Measurements from ENCODE around the gene TOMM22.

Gene TOMM22

DNA sequence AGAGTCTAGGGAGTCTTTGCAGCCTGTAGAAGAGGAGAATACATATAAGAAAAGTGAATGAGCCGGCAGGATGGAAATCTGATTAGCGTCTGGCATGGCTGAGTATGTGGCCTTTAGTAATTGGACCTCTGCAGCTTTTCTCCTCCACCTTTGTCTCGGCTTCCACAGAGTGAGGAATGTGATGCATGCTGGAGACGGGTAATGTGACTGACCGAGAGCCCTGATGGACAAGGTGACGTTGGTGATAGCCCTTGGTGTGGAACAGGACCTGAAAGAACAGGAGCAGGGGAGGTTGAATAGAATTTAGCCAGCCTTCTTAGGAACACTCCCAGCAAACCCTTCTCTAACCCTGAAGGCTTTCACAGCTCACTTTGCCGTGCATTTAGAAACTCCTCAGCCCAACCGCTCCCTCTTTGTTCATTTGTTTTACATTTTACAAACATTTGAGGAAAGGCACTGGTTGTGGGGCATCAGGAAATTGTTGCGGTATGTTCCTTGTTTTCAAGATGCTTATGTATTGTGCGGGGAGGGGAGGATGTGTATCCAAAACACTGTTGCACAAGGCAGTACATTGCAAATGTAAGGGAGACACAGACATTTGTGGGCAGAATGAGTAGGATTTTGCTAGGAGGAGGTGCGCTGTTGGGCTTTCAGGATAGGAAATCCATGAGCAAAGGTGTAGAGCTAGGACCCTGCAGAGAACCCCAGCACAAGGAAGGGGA, 30.9 kb downstream of the TOMM22 start:
- peaks cover 2% of the 10 kb centered on the region for H3K4me1 ChIP-seq (ENCODE audit: insufficient read depth, low read length)
- H3K9me3 ChIP-seq (ENCODE audit: low read length) = no peaks in the 10 kb centered on the region
- H3K27me3 ChIP-seq (ENCODE audit: insufficient read depth, low read length) = no peaks in the 10 kb centered on the region
- no peak overlapping the region for H2AFZ ChIP-seq (ENCODE audit: low read depth, low read length)
- H3K4me3 ChIP-seq (ENCODE audit: low read length) = no peak overlapping the region
- H3K36me3 ChIP-seq (ENCODE audit: insufficient read depth, low read length) = peaks cover 47% of the 10 kb centered on the region

DNA sequence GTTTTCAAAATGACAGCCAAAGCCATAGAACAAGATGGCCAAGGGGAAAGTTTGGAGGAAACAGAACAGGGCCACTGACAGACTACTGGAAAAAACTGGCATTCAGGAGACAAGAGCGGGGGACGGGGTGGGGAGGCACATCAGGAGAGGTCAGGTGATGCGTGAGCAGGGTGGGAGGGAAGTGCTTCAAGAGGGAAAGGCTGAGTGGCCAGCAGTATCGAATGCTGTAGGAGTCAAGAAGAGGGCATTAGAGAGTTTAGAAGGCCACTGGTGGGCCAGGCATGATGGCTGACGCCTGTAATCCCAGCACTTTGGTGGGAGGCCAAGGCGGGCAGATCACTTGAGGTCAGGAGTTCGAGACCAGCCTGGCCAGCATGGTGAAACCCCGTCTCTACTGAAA, 32.2 kb downstream of the TOMM22 start:
- Histone ChIP-seq H3K4me3 (ENCODE audit: low read length) (no peak overlapping the region), H3K36me3 (ENCODE audit: insufficient read depth, low read length) (peaks cover 55% of the 10 kb centered on the region), H3K4me1 (ENCODE audit: insufficient read depth, low read length) (no peaks in the 10 kb centered on the region), H3K9me3 (ENCODE audit: low read length) (no peaks in the 10 kb centered on the region), H2AFZ (ENCODE audit: low read depth, low read length) (no peak overlapping the region), H3K27me3 (ENCODE audit: insufficient read depth, low read length) (no peaks in the 10 kb centered on the region)

DNA sequence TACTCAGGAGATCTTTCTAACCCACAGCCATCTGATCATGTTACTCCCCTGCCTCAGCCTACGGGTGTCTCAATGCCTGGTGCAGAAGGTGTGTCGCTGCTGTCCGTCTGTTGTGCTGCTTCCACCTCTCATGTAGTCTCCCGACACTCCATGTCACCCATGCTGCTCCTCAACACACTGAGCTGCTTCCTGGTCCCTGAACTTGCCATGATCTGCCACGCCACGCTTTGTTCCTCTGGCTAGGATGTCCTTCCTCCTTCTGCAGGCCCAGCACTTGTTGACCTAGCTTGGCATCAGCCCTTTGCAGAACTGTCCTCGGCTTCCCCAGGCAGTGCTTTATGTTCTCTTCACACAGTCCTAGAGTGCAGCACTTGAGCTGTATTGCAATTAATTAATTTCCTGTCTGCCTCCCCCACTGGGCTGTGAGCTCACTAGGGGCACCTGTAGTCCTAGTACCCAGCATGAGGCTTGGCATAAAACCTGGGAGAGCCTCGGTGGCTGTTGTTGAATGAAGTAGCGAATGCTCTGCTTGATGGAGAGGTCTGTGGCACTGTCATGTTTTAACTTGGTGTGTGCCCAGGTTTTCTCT, 33.5 kb downstream of the TOMM22 start:
- no peak overlapping the region for H2AFZ ChIP-seq (ENCODE audit: low read depth, low read length)
- H3K9me3 ChIP-seq (ENCODE audit: low read length) = no peaks in the 10 kb centered on the region
- H3K4me1 ChIP-seq (ENCODE audit: insufficient read depth, low read length) = no peaks in the 10 kb centered on the region
- H3K4me3 ChIP-seq (ENCODE audit: low read length) = no peak overlapping the region
- no peaks in the 10 kb centered on the region for H3K27me3 ChIP-seq (ENCODE audit: insufficient read depth, low read length)
- peaks cover 46% of the 10 kb centered on the region for H3K36me3 ChIP-seq (ENCODE audit: insufficient read depth, low read length)

DNA sequence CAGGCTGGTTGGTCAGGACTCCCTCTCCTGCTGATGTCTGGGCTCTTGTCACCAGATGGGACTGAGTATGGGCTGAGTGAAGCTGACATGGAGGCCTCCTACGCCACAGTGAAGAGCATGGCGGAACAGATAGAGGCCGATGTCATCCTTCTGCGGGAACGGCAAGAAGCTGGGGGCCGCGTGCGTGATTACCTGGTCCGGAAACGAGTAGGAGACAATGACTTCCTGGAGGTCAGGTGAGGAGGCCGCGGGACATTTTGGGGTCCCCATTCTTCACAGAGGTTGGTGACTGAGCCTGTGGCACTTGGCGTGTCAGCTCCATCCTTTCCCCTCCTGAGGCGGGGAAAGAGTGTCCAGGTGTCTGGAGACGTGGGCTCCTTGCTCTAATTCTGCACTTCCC, 34.1 kb downstream of the TOMM22 start:
- H2AFZ ChIP-seq (ENCODE audit: low read depth, low read length) = no peak overlapping the region
- no peaks in the 10 kb centered on the region for H3K27me3 ChIP-seq (ENCODE audit: insufficient read depth, low read length)
- no peaks in the 10 kb centered on the region for H3K9me3 ChIP-seq (ENCODE audit: low read length)
- no peak overlapping the region for H3K4me3 ChIP-seq (ENCODE audit: low read length)
- peaks cover 46% of the 10 kb centered on the region for H3K36me3 ChIP-seq (ENCODE audit: insufficient read depth, low read length)
- no peaks in the 10 kb centered on the region for H3K4me1 ChIP-seq (ENCODE audit: insufficient read depth, low read length)

DNA sequence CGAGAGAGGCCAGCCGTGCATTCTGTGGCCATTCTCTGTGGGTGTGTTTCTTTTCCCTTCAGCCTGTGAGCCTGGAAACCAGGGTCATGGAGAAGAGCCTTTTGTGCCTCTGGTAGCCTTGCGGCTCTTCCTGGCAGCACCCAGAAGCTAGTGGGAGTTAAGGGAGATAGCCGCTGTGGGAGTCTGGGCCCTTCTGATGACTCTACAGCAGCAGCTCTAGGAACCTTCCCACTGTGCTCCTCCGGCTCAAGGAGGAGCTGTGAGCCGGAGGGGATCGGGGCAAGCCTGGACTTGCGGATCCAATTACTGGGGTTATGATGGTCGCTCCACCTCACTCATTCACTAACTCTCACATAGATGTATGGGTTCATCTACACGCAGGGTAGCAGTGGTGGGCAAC, 34.5 kb downstream of the TOMM22 start:
- Histone ChIP-seq H3K4me3 (ENCODE audit: low read length) (no peak overlapping the region), H3K27me3 (ENCODE audit: insufficient read depth, low read length) (no peaks in the 10 kb centered on the region), H3K36me3 (ENCODE audit: insufficient read depth, low read length) (peaks cover 44% of the 10 kb centered on the region), H3K4me1 (ENCODE audit: insufficient read depth, low read length) (no peaks in the 10 kb centered on the region), H2AFZ (ENCODE audit: low read depth, low read length) (no peak overlapping the region), H3K9me3 (ENCODE audit: low read length) (no peaks in the 10 kb centered on the region)

DNA sequence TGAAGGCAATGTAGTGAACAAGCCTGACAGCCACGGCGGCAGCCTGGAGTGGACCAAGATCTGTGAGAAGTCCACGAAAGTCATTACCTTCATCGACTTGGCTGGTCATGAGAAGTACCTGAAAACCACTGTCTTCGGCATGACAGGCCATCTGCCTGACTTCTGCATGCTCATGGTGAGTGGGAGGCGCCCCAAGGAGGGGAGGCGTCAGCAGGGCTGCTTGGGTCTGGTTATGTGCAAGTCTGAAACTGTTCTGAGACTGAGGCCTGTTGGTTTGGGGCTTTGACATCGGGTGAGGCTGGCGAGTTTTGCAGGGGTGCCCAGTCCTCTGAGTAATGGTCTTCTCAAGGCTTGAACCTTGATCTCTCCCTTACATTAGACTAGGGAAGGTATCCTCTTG, 35.1 kb downstream of the TOMM22 start:
- no peaks in the 10 kb centered on the region for H3K27me3 ChIP-seq (ENCODE audit: insufficient read depth, low read length)
- no peaks in the 10 kb centered on the region for H3K9me3 ChIP-seq (ENCODE audit: low read length)
- H3K4me3 ChIP-seq (ENCODE audit: low read length) = no peak overlapping the region
- no peaks in the 10 kb centered on the region for H3K4me1 ChIP-seq (ENCODE audit: insufficient read depth, low read length)
- peaks cover 48% of the 10 kb centered on the region for H3K36me3 ChIP-seq (ENCODE audit: insufficient read depth, low read length)
- H2AFZ ChIP-seq (ENCODE audit: low read depth, low read length) = no peak overlapping the region

DNA sequence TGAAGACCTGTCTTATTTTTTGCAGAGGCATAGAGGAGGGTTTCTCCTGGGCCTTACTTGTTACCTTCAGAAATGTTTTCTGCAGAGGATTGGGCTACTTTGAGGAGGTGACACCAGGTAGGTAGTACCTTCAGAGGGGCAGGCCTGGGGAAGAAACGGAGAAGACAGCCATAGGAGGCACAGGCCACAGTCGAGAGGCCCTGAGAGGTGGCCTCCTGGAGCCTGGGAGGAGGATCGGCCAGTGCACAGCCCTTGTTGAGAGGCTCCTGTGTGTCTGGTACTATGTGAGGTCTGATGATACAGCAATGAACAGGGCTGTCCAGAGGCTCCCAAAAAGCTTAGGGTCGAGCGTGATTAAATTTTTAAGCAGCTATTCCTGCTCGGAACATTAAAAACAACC, 35.5 kb downstream of the TOMM22 start:
- Histone ChIP-seq H3K27me3 (ENCODE audit: insufficient read depth, low read length) (no peaks in the 10 kb centered on the region), H3K4me3 (ENCODE audit: low read length) (no peak overlapping the region), H3K4me1 (ENCODE audit: insufficient read depth, low read length) (no peaks in the 10 kb centered on the region), H2AFZ (ENCODE audit: low read depth, low read length) (no peak overlapping the region), H3K9me3 (ENCODE audit: low read length) (no peaks in the 10 kb centered on the region), H3K36me3 (ENCODE audit: insufficient read depth, low read length) (peaks cover 51% of the 10 kb centered on the region)

DNA sequence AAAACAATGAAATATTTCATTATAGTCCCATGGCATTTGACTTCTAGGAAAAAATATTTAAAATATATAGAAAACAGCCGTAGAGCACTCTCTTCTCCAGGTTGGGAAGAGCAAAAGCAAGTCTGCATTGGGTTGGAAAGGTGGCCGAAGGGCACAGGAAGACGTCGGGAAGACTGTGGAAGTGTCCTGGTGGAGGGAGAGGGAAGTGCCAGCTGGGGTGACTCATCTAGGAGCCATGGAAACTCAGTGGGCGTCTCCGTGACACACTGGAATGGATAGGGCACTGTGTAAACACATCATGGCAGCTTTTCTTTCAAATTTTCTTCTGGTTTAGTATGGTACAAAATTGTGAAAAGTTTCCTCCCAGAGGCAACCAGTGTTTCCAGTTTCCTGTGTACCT, 36.7 kb downstream of the TOMM22 start:
- Histone ChIP-seq H3K4me3 (ENCODE audit: low read length) (no peak overlapping the region), H3K27me3 (ENCODE audit: insufficient read depth, low read length) (no peaks in the 10 kb centered on the region), H2AFZ (ENCODE audit: low read depth, low read length) (no peak overlapping the region), H3K36me3 (ENCODE audit: insufficient read depth, low read length) (peaks cover 63% of the 10 kb centered on the region), H3K9me3 (ENCODE audit: low read length) (no peaks in the 10 kb centered on the region), H3K4me1 (ENCODE audit: insufficient read depth, low read length) (no peaks in the 10 kb centered on the region)

DNA sequence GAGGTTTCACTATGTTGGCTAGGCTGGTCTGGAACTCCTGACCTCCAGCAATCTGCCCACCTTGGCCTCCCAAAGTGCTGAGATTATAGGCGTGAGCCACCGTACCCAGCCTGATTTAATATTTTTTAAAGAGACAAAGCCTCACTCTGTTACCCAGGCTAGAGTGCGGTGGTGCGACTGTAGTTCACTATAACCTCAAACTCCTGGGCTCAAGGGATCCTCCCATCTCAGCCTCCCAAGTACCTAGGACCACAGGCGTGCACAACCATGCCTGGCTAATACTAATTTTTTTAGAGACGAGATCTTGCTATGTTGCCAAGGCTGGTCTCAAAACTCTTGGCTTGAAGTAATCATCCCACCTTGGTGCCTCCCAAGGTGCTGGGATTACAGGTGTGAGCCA, 37.4 kb downstream of the TOMM22 start:
- H3K4me1 ChIP-seq (ENCODE audit: insufficient read depth, low read length) = no peaks in the 10 kb centered on the region
- H3K4me3 ChIP-seq (ENCODE audit: low read length) = no peak overlapping the region
- no peaks in the 10 kb centered on the region for H3K9me3 ChIP-seq (ENCODE audit: low read length)
- H3K27me3 ChIP-seq (ENCODE audit: insufficient read depth, low read length) = no peaks in the 10 kb centered on the region
- H3K36me3 ChIP-seq (ENCODE audit: insufficient read depth, low read length) = peaks cover 71% of the 10 kb centered on the region
- no peak overlapping the region for H2AFZ ChIP-seq (ENCODE audit: low read depth, low read length)

DNA sequence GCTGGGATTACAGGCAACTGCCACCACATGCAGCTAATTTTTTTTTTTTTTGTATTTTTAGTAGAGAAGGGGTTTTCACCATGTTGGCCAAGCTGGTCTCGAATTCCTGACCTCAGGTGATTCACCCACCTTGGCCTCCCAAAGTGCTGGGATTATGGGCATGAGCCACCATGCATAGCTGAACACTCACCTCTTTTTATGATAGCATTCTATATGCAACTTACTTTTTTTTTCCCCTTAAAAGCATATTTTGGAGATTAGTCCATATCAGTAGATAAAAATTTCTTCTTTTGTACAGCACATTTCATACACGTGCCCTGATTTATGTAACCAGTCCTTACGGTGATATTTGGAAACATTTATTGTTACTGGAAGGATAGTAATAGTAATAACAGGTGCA, 38.6 kb downstream of the TOMM22 start:
- Histone ChIP-seq H3K27me3 (ENCODE audit: insufficient read depth, low read length) (no peaks in the 10 kb centered on the region), H3K9me3 (ENCODE audit: low read length) (no peaks in the 10 kb centered on the region), H3K36me3 (ENCODE audit: insufficient read depth, low read length) (peaks cover 78% of the 10 kb centered on the region), H2AFZ (ENCODE audit: low read depth, low read length) (no peak overlapping the region), H3K4me1 (ENCODE audit: insufficient read depth, low read length) (no peaks in the 10 kb centered on the region), H3K4me3 (ENCODE audit: low read length) (no peak overlapping the region)

DNA sequence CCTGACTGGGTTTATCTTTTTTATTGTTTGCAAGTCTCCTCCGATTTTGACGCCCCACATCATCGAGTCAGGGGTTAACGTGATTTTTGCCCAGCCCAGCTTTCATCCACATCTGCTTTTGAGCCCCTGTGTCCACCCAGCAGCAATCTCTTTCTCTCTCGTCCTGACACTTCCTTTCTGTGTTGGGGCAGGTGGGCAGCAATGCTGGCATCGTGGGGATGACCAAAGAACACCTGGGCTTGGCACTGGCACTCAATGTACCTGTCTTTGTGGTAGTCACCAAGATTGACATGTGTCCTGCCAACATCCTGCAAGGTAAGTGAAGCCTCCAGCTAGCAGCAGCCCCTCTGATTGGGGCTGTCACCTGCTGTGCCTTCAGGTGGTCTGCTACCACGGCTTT, 39.8 kb downstream of the TOMM22 start:
- Histone ChIP-seq H3K9me3 (ENCODE audit: low read length) (no peaks in the 10 kb centered on the region), H3K27me3 (ENCODE audit: insufficient read depth, low read length) (no peaks in the 10 kb centered on the region), H3K36me3 (ENCODE audit: insufficient read depth, low read length) (peaks cover 78% of the 10 kb centered on the region), H3K4me1 (ENCODE audit: insufficient read depth, low read length) (no peaks in the 10 kb centered on the region), H3K4me3 (ENCODE audit: low read length) (no peak overlapping the region), H2AFZ (ENCODE audit: low read depth, low read length) (no peak overlapping the region)

DNA sequence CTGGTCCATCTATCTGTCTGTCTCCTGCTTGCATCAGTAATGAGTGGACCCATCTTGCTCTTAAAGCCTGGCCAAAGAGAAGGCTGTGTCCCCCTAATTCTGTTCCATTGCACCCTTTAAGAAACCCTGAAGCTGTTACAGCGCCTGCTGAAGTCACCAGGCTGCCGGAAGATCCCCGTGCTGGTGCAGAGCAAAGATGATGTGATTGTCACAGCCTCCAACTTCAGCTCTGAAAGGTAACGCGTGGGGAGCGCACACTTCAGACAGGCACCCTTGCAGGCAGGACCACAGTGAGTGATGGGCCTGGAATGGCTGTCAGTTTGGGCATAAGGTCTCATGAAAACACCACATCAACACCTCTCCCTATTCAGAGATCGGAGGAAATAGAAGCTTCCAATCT, 42.4 kb downstream of the TOMM22 start:
- H3K36me3 ChIP-seq (ENCODE audit: insufficient read depth, low read length) = peaks cover 83% of the 10 kb centered on the region

DNA sequence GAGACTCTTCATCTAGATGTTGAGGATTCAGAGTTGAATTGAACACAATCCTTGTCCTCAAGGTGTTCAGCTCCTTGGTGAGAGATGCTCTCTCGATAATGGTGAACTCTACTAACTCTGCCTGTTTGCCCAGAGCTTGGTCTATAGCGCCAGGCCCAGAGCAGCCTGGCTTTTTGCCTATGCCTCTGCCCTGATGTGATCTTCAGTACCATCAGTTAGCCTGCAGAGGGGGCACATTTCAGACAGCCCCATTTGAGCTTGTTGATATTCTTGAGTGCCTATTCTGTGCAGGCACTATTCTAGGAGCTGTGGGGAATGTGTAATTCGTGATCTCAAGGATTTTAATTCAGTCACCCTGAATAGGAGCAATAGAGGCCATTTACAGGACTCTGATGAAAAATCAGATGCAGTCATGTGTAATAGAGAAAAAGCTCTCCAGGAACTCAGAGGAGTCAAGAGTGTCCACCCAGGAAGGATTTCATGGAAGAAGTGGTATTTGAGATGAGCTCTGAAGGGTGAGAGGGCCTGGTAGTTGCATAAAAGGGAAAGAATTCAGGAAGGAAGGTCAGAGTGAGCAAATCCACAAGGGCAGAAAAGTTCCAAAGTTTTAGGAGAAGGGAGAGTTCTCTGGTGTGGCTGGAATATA, 43.3 kb downstream of the TOMM22 start:
- no peak overlapping the region for H2AFZ ChIP-seq (ENCODE audit: low read depth, low read length)
- H3K36me3 ChIP-seq (ENCODE audit: insufficient read depth, low read length) = peaks cover 91% of the 10 kb centered on the region
- H3K9me3 ChIP-seq (ENCODE audit: low read length) = no peaks in the 10 kb centered on the region
- H3K4me3 ChIP-seq (ENCODE audit: low read length) = no peak overlapping the region
- H3K4me1 ChIP-seq (ENCODE audit: insufficient read depth, low read length) = no peaks in the 10 kb centered on the region
- no peaks in the 10 kb centered on the region for H3K27me3 ChIP-seq (ENCODE audit: insufficient read depth, low read length)

More for the DNA sequence above, 42.4 kb downstream of the TOMM22 start:
- H3K4me1 ChIP-seq (ENCODE audit: insufficient read depth, low read length) = no peaks in the 10 kb centered on the region
- no peaks in the 10 kb centered on the region for H3K9me3 ChIP-seq (ENCODE audit: low read length)
- no peak overlapping the region for H2AFZ ChIP-seq (ENCODE audit: low read depth, low read length)
- no peaks in the 10 kb centered on the region for H3K27me3 ChIP-seq (ENCODE audit: insufficient read depth, low read length)
- H3K4me3 ChIP-seq (ENCODE audit: low read length) = no peak overlapping the region

Data from neuron (in vitro differentiated cells).